ENCODE measurements around the gene ZNF562.
A peak's percentile ranks its signal among the peaks of the same experiment; 100 is the strongest.

Gene ZNF562

GRCh38 chr19:9622531-9622930 is 52.4 kb downstream of the ZNF562 start:
- H3K27ac ChIP-seq (ENCODE audit: low read length), result no peak overlapping the region; the same call in 1 of the 2 replicates
- H3K36me3 ChIP-seq (ENCODE audit: insufficient read depth, low read length), result peaks cover 22% of the 10 kb centered on the region
- ATAC-seq (ENCODE audit: insufficient read depth, low read depth), result no peak
- no peaks in the 10 kb centered on the region for H3K9me3 ChIP-seq (ENCODE audit: insufficient read depth, low read length, severe bottlenecking)
- no peaks in the 10 kb centered on the region for H4K20me1 ChIP-seq (ENCODE audit: insufficient read depth, low read length)
- H3K4me1 ChIP-seq (ENCODE audit: insufficient read depth, low read length), result peaks cover 28% of the 10 kb centered on the region
- DNase-seq, result no peak
- peak overlapping the region; percentile 80; the same call in 1 of the 2 replicates for H3K4me2 ChIP-seq (ENCODE audit: insufficient read depth, low read length)
- 0 out of 4 replicates have a peak overlapping the region, but pooled peaks of 1 of the 2 experiments have one; percentile 21 for H3K4me3 ChIP-seq (ENCODE audit: low read depth in 1 of 2, low read length in 2 of 2)
- H2AFZ ChIP-seq (ENCODE audit: low read depth, low read length), result no peak overlapping the region
- H3K9ac ChIP-seq (ENCODE audit: low read depth, low read length), result peak overlapping the region; percentile 11; the same call in 1 of the 2 replicates
- no peaks in the 10 kb centered on the region for H3K27me3 ChIP-seq (ENCODE audit: insufficient read depth, low read length, poor library complexity)
- H3K79me2 ChIP-seq (ENCODE audit: insufficient read depth, low read length), result peaks cover 29% of the 10 kb centered on the region
- TF ChIP-seq, protein P1, sequence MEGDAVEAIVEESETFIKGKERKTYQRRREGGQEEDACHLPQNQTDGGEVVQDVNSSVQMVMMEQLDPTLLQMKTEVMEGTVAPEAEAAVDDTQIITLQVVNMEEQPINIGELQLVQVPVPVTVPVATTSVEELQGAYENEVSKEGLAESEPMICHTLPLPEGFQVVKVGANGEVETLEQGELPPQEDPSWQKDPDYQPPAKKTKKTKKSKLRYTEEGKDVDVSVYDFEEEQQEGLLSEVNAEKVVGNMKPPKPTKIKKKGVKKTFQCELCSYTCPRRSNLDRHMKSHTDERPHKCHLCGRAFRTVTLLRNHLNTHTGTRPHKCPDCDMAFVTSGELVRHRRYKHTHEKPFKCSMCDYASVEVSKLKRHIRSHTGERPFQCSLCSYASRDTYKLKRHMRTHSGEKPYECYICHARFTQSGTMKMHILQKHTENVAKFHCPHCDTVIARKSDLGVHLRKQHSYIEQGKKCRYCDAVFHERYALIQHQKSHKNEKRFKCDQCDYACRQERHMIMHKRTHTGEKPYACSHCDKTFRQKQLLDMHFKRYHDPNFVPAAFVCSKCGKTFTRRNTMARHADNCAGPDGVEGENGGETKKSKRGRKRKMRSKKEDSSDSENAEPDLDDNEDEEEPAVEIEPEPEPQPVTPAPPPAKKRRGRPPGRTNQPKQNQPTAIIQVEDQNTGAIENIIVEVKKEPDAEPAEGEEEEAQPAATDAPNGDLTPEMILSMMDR (IDR thresholded peaks at IDR 0.05; ENCODE audit: borderline replicate concordance, extremely low read depth, low read length, poor library complexity, severe bottlenecking), result no peak
- TF ChIP-seq EZH2 (IDR thresholded peaks at IDR 0.05; ENCODE audit: borderline replicate concordance, low read depth, low read length, severe bottlenecking), result no peak

- peak; percentile 92 for DNase-seq
- no peaks in the 10 kb centered on the region for H4K20me1 ChIP-seq (ENCODE audit: insufficient read depth, low read length)
- H3K4me3 ChIP-seq (ENCODE audit: low read depth in 1 of 2, low read length in 2 of 2), result peak within 1 kb of the TSS; percentile 51 to 90
- H3K27ac ChIP-seq (ENCODE audit: low read length), result peak within 1 kb of the TSS; percentile 99
- H3K4me1 ChIP-seq (ENCODE audit: insufficient read depth, low read length), result peaks cover 28% of the 10 kb centered on the region
- peak within 1 kb of the TSS; percentile 82 for H3K9ac ChIP-seq (ENCODE audit: low read depth, low read length)
- H2AFZ ChIP-seq (ENCODE audit: low read depth, low read length), result peak within 1 kb of the TSS; percentile 96
- peak within 1 kb of the TSS; percentile 80 for H3K4me2 ChIP-seq (ENCODE audit: insufficient read depth, low read length)
- peak; percentile 92 for ATAC-seq (ENCODE audit: insufficient read depth, low read depth)
- no peaks in the 10 kb centered on the region for H3K27me3 ChIP-seq (ENCODE audit: insufficient read depth, low read length, poor library complexity)
- TF ChIP-seq, protein P1 (IDR thresholded peaks at IDR 0.05; ENCODE audit: borderline replicate concordance, extremely low read depth, low read length, poor library complexity, severe bottlenecking), result no peak
- TF ChIP-seq EZH2 (IDR thresholded peaks at IDR 0.05; ENCODE audit: borderline replicate concordance, low read depth, low read length, severe bottlenecking), result no peak
- H3K79me2 ChIP-seq (ENCODE audit: insufficient read depth, low read length), result peaks cover 29% of the 10 kb centered on the region
- no peaks in the 10 kb centered on the region for H3K9me3 ChIP-seq (ENCODE audit: insufficient read depth, low read length, severe bottlenecking)
- peaks cover 29% of the 10 kb centered on the region for H3K36me3 ChIP-seq (ENCODE audit: insufficient read depth, low read length)
These were observed 53.5 kb downstream of the ZNF562 start, which contains the start of gene ZNF561 for GRCh38 chr19:9621156-9622037. ZNF561 (minus strand) TSS chr19:9621232; CDS start chr19:9619456, 1,776 bp downstream.

GRCh38 chr19:9620842-9621155 is 54.1 kb downstream of the ZNF562 start:
- Histone ChIP-seq H3K9ac (ENCODE audit: low read depth, low read length) (peak overlapping the region; percentile 82), H3K4me3 (ENCODE audit: low read depth in 1 of 2, low read length in 2 of 2) (peak overlapping the region; percentile 51 to 90), H3K79me2 (ENCODE audit: insufficient read depth, low read length) (peaks cover 29% of the 10 kb centered on the region), H3K4me2 (ENCODE audit: insufficient read depth, low read length) (peak overlapping the region; percentile 80), H3K27me3 (ENCODE audit: insufficient read depth, low read length, poor library complexity) (no peaks in the 10 kb centered on the region), H2AFZ (ENCODE audit: low read depth, low read length) (peak overlapping the region; percentile 96), H3K36me3 (ENCODE audit: insufficient read depth, low read length) (peaks cover 35% of the 10 kb centered on the region), H3K4me1 (ENCODE audit: insufficient read depth, low read length) (peaks cover 28% of the 10 kb centered on the region), H3K27ac (ENCODE audit: low read length) (peak overlapping the region; percentile 99), H4K20me1 (ENCODE audit: insufficient read depth, low read length) (no peaks in the 10 kb centered on the region), H3K9me3 (ENCODE audit: insufficient read depth, low read length, severe bottlenecking) (no peaks in the 10 kb centered on the region)
- TF ChIP-seq, protein P1 (IDR thresholded peaks at IDR 0.05; ENCODE audit: borderline replicate concordance, extremely low read depth, low read length, poor library complexity, severe bottlenecking), result no peak
- TF ChIP-seq EZH2 (IDR thresholded peaks at IDR 0.05; ENCODE audit: borderline replicate concordance, low read depth, low read length, severe bottlenecking), result no peak
- ATAC-seq (ENCODE audit: insufficient read depth, low read depth), result no peak
- DNase-seq, result no peak

Data from DND-41 (cell line).